ACC112 (cell line): ENCODE measurements around the gene TRRAP.

Source experiments
- H2AFZ ChIP-seq: fragments of 200-600 bp; sonication (generic); one replicate; pipeline ENCODE4 v1.6.0; 2017; ENCODE audit warnings: antibody characterized with exemption, low read length; ENCODE audit not compliant: unreplicated experiment
- H3K27ac ChIP-seq: fragments of 200-600 bp; sonication (generic); 2 replicates; pipeline ENCODE4 v1.5.1; 2014; ENCODE audit warnings: low read depth, mild to moderate bottlenecking, antibody characterized with exemption, low read length, moderate library complexity
- H3K27me3 ChIP-seq: fragments of 200-600 bp; sonication (generic); 2 replicates; pipeline ENCODE4 v1.6.1; 2014; ENCODE audit warnings: mild to moderate bottlenecking, antibody characterized with exemption, low read length, moderate library complexity, mixed read lengths; ENCODE audit not compliant: insufficient read depth
- H3K36me3 ChIP-seq: fragments of 200-600 bp; sonication (generic); 2 replicates; pipeline ENCODE4 v1.6.1; 2016; ENCODE audit warnings: mild to moderate bottlenecking, antibody characterized with exemption, low read length, moderate library complexity, mixed read lengths; ENCODE audit not compliant: insufficient read depth
- H3K4me1 ChIP-seq: fragments of 200-600 bp; sonication (generic); one replicate; pipeline ENCODE4 v1.6.1; 2016; ENCODE audit warnings: low read length, mixed read lengths; ENCODE audit not compliant: insufficient read depth, unreplicated experiment, control insufficient read depth
- H3K4me3 ChIP-seq: fragments of 200-600 bp; sonication (generic); 2 replicates; pipeline ENCODE4 v1.5.1; 2014; ENCODE audit warnings: mild to moderate bottlenecking, low read depth, low read length
- H3K79me2 ChIP-seq: fragments of 200-600 bp; sonication (generic); one replicate; pipeline ENCODE4 v1.6.0; 2016; ENCODE audit warnings: low read length; ENCODE audit not compliant: control insufficient read depth, unreplicated experiment, insufficient read depth

Gene TRRAP

GRCh38 chr7:98984126-98984525, 105.8 kb downstream of the TRRAP start:
- no peak overlapping the region for H3K4me3 ChIP-seq
- H2AFZ ChIP-seq, result no peak overlapping the region
- H3K36me3 ChIP-seq, result peaks cover 46% of the 10 kb centered on the region
- H3K79me2 ChIP-seq, result no peaks in the 10 kb centered on the region
- H3K27ac ChIP-seq, result no peak overlapping the region
- no peaks in the 10 kb centered on the region for H3K4me1 ChIP-seq
- H3K27me3 ChIP-seq, result no peaks in the 10 kb centered on the region

GRCh38 chr7:98985406-98985805, 107.1 kb downstream of the TRRAP start:
- Histone ChIP-seq H2AFZ (no peak overlapping the region), H3K4me1 (no peaks in the 10 kb centered on the region), H3K36me3 (peaks cover 42% of the 10 kb centered on the region), H3K27me3 (no peaks in the 10 kb centered on the region), H3K79me2 (no peaks in the 10 kb centered on the region), H3K27ac (no peak overlapping the region), H3K4me3 (no peak overlapping the region)

- no peaks in the 10 kb centered on the region for H3K79me2 ChIP-seq
- no peak overlapping the region for H2AFZ ChIP-seq
- no peaks in the 10 kb centered on the region for H3K27me3 ChIP-seq
- no peak overlapping the region for H3K4me3 ChIP-seq
- no peak overlapping the region for H3K27ac ChIP-seq
- peaks cover 37% of the 10 kb centered on the region for H3K36me3 ChIP-seq
- H3K4me1 ChIP-seq, result no peaks in the 10 kb centered on the region
Measured at GRCh38 chr7:98985945-98986344, 107.6 kb downstream of the TRRAP start.

- H3K36me3 ChIP-seq, result peaks cover 40% of the 10 kb centered on the region
- no peak overlapping the region for H3K4me3 ChIP-seq
- no peaks in the 10 kb centered on the region for H3K79me2 ChIP-seq
- no peaks in the 10 kb centered on the region for H3K27me3 ChIP-seq
- no peaks in the 10 kb centered on the region for H3K4me1 ChIP-seq
- no peak overlapping the region for H3K27ac ChIP-seq
- no peak overlapping the region for H2AFZ ChIP-seq
Measured at GRCh38 chr7:98988641-98989040, 110.3 kb downstream of the TRRAP start.

GRCh38 chr7:98990356-98990755, 112.0 kb downstream of the TRRAP start:
- Histone ChIP-seq H2AFZ (no peak overlapping the region), H3K4me3 (no peak overlapping the region), H3K27me3 (no peaks in the 10 kb centered on the region), H3K36me3 (peaks cover 25% of the 10 kb centered on the region), H3K27ac (no peak overlapping the region), H3K4me1 (no peaks in the 10 kb centered on the region), H3K79me2 (no peaks in the 10 kb centered on the region)

GRCh38 chr7:98991141-98991540, 112.8 kb downstream of the TRRAP start:
- no peaks in the 10 kb centered on the region for H3K79me2 ChIP-seq
- no peak overlapping the region for H2AFZ ChIP-seq
- no peak overlapping the region for H3K4me3 ChIP-seq
- peaks cover 17% of the 10 kb centered on the region for H3K36me3 ChIP-seq
- H3K4me1 ChIP-seq, result no peaks in the 10 kb centered on the region
- no peak overlapping the region for H3K27ac ChIP-seq
- no peaks in the 10 kb centered on the region for H3K27me3 ChIP-seq

GRCh38 chr7:98992076-98992475, 113.7 kb downstream of the TRRAP start:
- Histone ChIP-seq H3K79me2 (no peaks in the 10 kb centered on the region), H3K4me1 (no peaks in the 10 kb centered on the region), H2AFZ (no peak overlapping the region), H3K27me3 (no peaks in the 10 kb centered on the region), H3K27ac (no peak overlapping the region), H3K36me3 (peaks cover 9% of the 10 kb centered on the region; the same call in 1 of the 2 replicates), H3K4me3 (no peak overlapping the region)

GRCh38 chr7:98993024-98993897, 114.9 kb downstream of the TRRAP start:
- Histone ChIP-seq H2AFZ (no peak overlapping the region), H3K4me1 (no peaks in the 10 kb centered on the region), H3K4me3 (no peak overlapping the region), H3K36me3 (peaks cover 9% of the 10 kb centered on the region; the same call in 1 of the 2 replicates), H3K27me3 (no peaks in the 10 kb centered on the region), H3K79me2 (no peaks in the 10 kb centered on the region), H3K27ac (no peak overlapping the region)

GRCh38 chr7:98994046-98994944, 116.0 kb downstream of the TRRAP start:
- H3K36me3 ChIP-seq, result peaks cover 9% of the 10 kb centered on the region; the same call in 1 of the 2 replicates
- H3K79me2 ChIP-seq, result no peaks in the 10 kb centered on the region
- no peak overlapping the region for H2AFZ ChIP-seq
- H3K4me3 ChIP-seq, result no peak overlapping the region
- H3K27me3 ChIP-seq, result no peaks in the 10 kb centered on the region
- no peak overlapping the region for H3K27ac ChIP-seq
- H3K4me1 ChIP-seq, result no peaks in the 10 kb centered on the region

GRCh38 chr7:98995111-98995510, 116.8 kb downstream of the TRRAP start:
- H3K79me2 ChIP-seq, result no peaks in the 10 kb centered on the region
- no peak overlapping the region for H2AFZ ChIP-seq
- no peaks in the 10 kb centered on the region for H3K27me3 ChIP-seq
- no peak overlapping the region for H3K27ac ChIP-seq
- no peaks in the 10 kb centered on the region for H3K4me1 ChIP-seq
- H3K4me3 ChIP-seq, result no peak overlapping the region
- peaks cover 9% of the 10 kb centered on the region; the same call in 1 of the 2 replicates for H3K36me3 ChIP-seq
